Activated gamma-delta T cell (primary cell): ENCODE measurements around the gene CCDC171.
"Not testable (repeated sequence)": the region's sequence is repeated elsewhere in the genome, so short reads cannot be mapped to it uniquely, and the experiment has no call there.

Experiments used
- DNase-seq: peaks from one replicate; lab custom pipeline; 2025; lab: John Stamatoyannopoulos, UW

Gene CCDC171

GRCh38 chr9:15696979-15697378 is 144.1 kb downstream of the CCDC171 start:
- no peak for DNase-seq

GRCh38 chr9:15697446-15697851 is 144.6 kb downstream of the CCDC171 start:
- DNase-seq, result no peak

- DNase-seq, result not testable (repeated sequence)
Observed at GRCh38 chr9:15699876-15700559, 147.2 kb downstream of the CCDC171 start.

GRCh38 chr9:15707000-15707399 is 154.2 kb downstream of the CCDC171 start:
- no peak for DNase-seq

DNA sequence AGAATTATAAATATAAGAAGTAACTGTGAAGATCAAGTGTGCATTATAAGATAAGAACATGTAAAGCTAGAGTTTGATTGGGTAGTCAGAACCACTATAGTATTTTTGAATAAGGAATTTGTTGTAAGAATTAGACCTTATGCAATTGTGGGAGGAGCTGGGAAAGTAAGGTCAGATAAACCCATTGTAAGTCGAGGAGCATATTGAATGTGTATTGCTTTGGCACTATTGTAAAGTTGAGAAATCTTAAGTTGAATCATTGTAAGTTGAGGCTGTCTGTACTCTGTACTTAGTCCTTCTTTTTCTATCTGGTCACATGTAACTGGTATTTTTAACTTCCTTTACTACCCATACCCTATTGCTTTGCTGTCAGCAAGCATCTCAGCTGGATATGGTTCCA is 158.7 kb downstream of the CCDC171 start:
- no peak for DNase-seq

GRCh38 chr9:15711931-15712330 is 159.1 kb downstream of the CCDC171 start:
- DNase-seq, result no peak

DNA sequence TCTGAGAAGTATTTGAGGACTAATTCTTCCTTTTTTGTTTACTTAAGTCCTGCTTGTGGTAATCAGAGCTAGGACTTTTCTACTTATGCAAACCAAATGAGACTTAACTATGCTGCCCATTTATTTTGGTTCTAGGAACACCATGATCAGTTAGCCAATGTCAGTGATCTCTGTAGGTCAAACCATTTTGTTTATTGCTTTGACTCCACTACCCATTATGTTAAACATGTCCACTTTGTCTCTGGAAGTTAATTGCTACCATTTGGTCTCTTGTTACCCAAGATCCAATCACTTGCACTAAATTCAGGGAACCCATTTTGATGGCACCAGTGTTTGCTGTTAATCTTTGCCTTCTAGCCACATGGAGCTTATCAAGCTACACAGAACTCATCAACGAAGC is 161.9 kb downstream of the CCDC171 start:
- DNase-seq, result no peak

DNA sequence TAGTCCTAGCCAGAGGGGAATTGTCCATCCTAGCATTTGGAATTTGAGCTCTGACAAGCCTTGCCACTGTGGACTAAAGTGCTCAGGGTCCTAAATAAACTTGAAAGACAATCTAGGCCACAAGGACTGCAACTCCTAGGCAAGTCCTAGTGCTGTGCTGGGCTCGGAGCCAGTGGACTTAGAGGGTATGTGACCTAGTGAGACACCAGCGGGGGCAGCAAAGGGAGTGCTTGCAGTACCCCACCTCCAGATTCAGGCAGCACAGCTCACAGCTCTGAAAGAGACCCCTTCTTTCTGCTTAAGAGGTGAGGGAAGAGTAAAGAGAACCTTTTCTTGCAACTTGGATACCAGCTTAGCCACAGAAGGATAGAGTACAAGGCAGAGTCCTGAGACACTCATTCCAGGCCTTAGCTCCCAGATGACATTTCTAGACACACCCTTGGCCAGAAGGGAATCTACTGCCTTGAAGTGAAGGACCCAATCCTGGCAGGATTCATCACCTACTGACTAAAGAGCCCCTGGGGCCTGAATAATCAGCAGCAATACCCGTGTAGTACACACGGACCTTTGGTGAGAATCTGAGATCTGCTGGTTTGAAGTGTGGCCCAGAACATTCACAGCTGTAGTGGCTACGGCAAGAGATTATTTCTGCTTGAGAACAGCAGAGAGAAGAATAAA is 164.6 kb downstream of the CCDC171 start:
- DNase-seq, result no peak

- DNase-seq, result no peak
Observed at GRCh38 chr9:15718423-15718822, 165.6 kb downstream of the CCDC171 start.

DNA sequence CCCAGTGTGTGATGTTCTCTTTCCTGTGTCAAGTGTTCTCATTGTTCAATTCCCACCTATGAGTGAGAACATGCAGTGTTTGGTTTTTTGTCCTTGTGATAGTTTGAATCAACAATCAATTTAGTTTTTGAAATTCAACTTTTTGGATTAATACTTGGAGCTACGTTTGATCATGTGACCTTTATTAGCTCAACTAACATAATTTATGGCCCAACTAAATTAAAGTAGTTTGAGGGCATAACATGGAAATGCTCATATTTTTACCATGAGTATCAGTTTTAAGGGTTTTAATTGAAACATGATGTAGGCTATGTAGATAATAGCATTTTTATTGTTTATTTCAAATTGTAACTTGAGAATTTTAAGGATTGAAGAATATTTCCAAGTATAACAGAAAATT is 168.0 kb downstream of the CCDC171 start:
- no peak for DNase-seq

GRCh38 chr9:15722888-15723287 is 170.0 kb downstream of the CCDC171 start:
- DNase-seq, result no peak

DNA sequence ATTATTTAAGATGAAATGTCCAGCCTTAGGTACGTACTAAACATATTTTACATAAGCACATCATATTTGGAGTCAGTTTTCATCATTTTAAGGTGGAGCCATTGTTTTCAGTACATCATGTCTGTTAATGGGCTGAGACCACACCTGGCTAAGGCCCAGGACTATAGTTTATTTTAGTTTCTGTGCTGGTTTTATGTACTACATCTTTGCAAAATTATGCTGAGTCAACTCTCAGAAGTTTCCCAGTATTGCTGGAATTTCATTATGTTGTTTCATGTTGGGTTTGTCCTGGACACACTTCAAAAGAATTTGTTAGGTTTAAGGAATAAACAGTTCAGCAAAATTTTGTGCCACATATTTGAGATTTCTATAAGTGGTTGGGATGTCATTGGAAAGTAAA is 171.2 kb downstream of the CCDC171 start:
- no peak for DNase-seq

GRCh38 chr9:15724612-15725011 is 171.8 kb downstream of the CCDC171 start:
- no peak for DNase-seq

DNA sequence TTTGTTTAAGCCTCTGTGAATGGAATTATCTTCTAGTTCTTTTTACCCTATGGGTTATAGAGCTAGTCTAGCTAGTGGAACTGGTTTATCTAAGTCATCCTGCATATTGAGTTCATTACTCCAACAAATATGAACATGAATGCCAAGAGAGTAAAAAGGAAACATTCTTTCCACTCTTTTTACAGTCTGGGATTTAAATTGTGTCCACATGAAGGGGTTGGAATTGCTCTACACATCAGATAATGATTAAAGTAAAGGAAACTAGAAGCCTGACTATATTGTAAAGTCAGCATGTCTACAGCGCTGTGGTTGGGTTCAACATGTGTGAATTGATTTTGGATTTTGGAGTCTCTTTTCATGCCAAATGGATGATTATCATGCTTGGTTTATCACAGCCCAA is 173.1 kb downstream of the CCDC171 start:
- DNase-seq, result no peak

- no peak for DNase-seq
Observed at GRCh38 chr9:15729507-15729906, 176.7 kb downstream of the CCDC171 start.

DNA sequence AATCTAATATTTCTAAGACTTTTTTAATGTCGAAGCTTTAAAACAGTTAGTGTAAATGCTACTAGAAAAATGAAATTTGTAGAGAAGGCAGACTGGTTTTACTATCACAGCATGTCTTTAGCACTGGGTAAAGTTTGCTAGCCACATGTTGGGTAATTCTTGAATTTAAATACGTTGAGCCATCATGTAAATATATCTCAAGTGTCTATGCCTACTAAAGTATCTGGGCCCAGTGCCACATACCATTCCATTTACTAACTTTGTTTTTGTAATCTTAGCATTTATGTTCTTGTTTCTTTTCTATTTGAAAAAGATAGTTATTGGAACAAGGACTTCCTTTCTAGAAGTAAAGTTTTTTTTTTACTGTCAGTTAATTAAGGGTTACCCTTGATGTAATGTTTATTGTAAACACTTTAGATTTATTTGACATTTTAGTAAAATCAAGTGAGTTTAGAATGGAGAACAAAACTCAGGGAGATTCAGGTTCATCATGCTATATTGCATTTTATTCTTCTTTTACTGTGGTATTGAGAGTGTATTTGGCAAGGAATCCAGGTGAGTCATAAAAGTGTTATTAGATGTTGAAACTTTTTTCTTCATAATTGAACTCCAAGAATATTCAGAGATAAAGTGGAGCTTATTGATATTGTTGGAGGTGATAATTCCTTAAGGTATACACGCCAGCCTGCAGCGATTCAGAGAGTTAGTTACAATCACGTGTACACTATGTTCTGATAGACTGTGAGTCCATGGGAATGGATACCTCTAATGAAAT is 182.4 kb downstream of the CCDC171 start:
- DNase-seq, result no peak

- DNase-seq, result no peak
Observed at GRCh38 chr9:15736569-15736968, 183.7 kb downstream of the CCDC171 start.

- DNase-seq, result no peak
Observed at GRCh38 chr9:15738011-15738410, 185.2 kb downstream of the CCDC171 start.

- DNase-seq, result no peak
Observed at GRCh38 chr9:15741015-15741414, 188.2 kb downstream of the CCDC171 start.

DNA sequence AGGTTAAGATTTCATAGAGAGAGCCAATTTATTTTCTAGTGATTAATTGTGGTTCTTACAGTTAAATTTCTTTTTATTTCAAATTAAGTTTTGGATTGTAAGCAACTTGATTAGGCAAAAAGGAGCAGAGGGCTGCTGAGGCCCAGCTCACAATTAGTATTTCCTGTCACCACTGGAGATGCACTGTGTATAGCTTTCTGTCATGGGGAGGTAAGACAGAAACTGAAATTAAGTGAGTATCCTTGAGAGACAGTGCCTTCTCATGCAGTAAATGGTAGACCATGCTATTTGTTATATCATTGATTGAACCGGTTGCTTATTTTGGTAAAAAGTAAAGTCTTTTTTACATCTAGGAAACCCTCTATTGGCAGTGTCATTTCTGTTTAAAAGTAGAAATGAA is 190.7 kb downstream of the CCDC171 start:
- no peak for DNase-seq

- DNase-seq, result no peak
Observed at GRCh38 chr9:15744196-15744595, 191.4 kb downstream of the CCDC171 start.

DNA sequence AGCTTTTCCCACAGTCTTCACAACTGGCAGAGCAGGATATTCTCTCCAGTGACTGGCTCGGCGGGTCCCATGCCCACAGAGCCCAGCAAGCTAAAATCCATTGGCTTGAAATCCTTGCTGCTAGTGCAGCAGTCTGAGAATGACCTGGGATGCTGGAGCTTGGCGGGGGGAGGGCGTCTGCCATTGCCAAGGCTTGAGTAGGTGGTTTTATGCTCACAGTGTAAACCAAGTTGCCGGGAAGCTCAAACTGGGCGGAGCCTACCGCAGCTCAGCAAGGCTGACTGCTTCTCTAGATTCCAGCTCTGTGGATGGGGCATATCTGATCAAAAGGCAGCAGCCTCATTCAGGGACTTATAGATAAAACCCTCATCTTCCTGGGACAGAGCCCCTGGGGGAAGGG is 194.1 kb downstream of the CCDC171 start:
- no peak for DNase-seq

DNA sequence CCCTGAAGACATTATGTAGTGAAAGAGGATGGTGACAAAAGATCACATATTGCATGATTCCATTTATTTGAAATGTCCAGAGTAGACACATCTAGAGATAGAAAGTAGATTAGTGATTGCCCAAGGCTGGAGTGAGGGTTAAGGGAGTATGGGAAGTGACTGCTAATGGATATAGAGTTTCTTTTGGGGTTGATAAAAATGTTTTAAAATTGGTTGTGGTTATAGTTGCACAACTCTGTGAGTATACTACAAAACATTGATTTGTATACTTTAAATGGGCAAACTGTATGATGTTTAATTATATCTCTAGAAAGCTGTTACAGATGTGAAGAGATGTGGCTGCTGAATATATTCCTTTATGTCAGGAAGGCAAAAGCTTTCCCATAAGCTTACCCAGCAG is 202.8 kb downstream of the CCDC171 start:
- DNase-seq, result no peak
